ENCODE data around the gene MLLT6. TPM values are rescaled to one million over a fixed set of nuclear protein-coding genes. Genes with fewer than 3 reads are reported as not detected.

The MLLT6 gene
- total and polyA plus RNA-seq, 2 of the 13 experiments (the other 11 are each of a cell fraction or from before 2014, with no cell fraction given): 50.7 to 69.5 TPM

DNA sequence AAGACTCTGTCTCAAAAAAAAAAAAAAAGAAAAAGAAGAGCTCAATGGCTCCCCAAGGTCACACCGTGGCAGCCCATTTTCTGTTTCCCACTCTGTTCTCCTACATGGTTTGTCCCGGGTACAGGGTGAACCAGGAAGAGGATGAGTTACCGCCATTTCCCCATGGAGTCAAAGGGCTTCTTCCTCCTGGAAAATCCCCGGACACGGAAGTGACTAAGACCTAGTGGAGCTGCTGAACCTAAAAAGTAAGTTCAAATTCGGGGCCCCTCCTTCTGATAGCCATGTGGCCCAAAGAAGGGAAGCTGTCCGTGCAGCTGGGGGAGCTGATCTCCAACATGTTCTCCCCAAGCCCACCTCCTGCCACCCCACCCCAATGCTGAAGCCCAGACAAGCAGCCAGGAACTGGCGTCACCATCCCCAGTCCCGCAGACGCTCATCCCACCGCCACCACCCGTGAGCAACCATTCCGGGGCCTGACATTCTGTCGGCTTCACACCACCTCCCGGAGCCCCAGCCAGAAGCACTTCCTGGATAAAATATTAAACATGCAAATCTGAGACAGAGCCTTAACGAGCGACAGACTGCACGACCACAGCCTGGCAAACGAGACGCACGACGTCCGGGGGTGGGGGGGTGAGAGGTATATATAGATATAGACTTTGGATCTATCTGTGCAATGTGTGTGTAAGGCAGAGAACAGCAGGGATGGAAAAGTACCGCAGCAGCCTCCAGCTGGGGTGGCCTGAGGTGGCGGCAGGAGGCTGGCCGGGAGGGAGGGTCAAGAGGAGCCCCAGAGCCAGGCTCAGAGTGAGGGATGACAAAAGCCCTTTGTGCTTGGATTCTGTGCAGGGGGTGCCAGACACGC is 47.9 kb upstream of the MLLT6 start (continued):
- peak; percentile 98 for TF ChIP-seq HINFP (CRISPR knock-in tag; IDR thresholded peaks at IDR 0.05; ENCODE audit: low read depth)
- TF ChIP-seq ZNF737 (CRISPR knock-in tag; IDR thresholded peaks at IDR 0.05; ENCODE audit: borderline replicate concordance): no peak; the same call in 1 of the 2 replicates
- peak; percentile 49; the same call in 1 of the 2 replicates for TF ChIP-seq HIVEP1 (CRISPR knock-in tag; IDR thresholded peaks at IDR 0.05)
- peak; percentile 93 for TF ChIP-seq RBM39 (IDR thresholded peaks at IDR 0.05; ENCODE audit: low read depth, low read length, poor library complexity, severe bottlenecking)
- no peak; the same call in 1 of the 2 replicates for TF ChIP-seq KAT7 (CRISPR knock-in tag; IDR thresholded peaks at IDR 0.05; ENCODE audit: borderline replicate concordance)
- TF ChIP-seq, protein P1, sequence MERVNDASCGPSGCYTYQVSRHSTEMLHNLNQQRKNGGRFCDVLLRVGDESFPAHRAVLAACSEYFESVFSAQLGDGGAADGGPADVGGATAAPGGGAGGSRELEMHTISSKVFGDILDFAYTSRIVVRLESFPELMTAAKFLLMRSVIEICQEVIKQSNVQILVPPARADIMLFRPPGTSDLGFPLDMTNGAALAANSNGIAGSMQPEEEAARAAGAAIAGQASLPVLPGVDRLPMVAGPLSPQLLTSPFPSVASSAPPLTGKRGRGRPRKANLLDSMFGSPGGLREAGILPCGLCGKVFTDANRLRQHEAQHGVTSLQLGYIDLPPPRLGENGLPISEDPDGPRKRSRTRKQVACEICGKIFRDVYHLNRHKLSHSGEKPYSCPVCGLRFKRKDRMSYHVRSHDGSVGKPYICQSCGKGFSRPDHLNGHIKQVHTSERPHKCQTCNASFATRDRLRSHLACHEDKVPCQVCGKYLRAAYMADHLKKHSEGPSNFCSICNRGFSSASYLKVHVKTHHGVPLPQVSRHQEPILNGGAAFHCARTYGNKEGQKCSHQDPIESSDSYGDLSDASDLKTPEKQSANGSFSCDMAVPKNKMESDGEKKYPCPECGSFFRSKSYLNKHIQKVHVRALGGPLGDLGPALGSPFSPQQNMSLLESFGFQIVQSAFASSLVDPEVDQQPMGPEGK (CRISPR knock-in tag; IDR thresholded peaks at IDR 0.05): peak; percentile 97
- TF ChIP-seq KMT2B (CRISPR knock-in tag; IDR thresholded peaks at IDR 0.05): no peak
- TF ChIP-seq SPEN (CRISPR knock-in tag; IDR thresholded peaks at IDR 0.05; ENCODE audit: low read depth): peak; percentile 48
- 0 out of 2 replicates have a peak, but pooled peaks have one; percentile 39 for TF ChIP-seq ZSCAN20 (CRISPR knock-in tag; IDR thresholded peaks at IDR 0.05; ENCODE audit: borderline replicate concordance)
- no peak for TF ChIP-seq ZNF382 (CRISPR knock-in tag; IDR thresholded peaks at IDR 0.05; ENCODE audit: borderline replicate concordance)
- TF ChIP-seq SALL2 (CRISPR knock-in tag; IDR thresholded peaks at IDR 0.05): peak; percentile 51; the same call in 1 of the 2 replicates
- TF ChIP-seq FOXA1 (IDR thresholded peaks at IDR 0.05): no peak
- TF ChIP-seq FOXA1 (CRISPR knock-in tag; IDR thresholded peaks at IDR 0.05): no peak; the same call in 1 of the 2 replicates
- TF ChIP-seq, protein P2, sequence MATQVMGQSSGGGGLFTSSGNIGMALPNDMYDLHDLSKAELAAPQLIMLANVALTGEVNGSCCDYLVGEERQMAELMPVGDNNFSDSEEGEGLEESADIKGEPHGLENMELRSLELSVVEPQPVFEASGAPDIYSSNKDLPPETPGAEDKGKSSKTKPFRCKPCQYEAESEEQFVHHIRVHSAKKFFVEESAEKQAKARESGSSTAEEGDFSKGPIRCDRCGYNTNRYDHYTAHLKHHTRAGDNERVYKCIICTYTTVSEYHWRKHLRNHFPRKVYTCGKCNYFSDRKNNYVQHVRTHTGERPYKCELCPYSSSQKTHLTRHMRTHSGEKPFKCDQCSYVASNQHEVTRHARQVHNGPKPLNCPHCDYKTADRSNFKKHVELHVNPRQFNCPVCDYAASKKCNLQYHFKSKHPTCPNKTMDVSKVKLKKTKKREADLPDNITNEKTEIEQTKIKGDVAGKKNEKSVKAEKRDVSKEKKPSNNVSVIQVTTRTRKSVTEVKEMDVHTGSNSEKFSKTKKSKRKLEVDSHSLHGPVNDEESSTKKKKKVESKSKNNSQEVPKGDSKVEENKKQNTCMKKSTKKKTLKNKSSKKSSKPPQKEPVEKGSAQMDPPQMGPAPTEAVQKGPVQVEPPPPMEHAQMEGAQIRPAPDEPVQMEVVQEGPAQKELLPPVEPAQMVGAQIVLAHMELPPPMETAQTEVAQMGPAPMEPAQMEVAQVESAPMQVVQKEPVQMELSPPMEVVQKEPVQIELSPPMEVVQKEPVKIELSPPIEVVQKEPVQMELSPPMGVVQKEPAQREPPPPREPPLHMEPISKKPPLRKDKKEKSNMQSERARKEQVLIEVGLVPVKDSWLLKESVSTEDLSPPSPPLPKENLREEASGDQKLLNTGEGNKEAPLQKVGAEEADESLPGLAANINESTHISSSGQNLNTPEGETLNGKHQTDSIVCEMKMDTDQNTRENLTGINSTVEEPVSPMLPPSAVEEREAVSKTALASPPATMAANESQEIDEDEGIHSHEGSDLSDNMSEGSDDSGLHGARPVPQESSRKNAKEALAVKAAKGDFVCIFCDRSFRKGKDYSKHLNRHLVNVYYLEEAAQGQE (IDR thresholded peaks at IDR 0.05; ENCODE audit: borderline replicate concordance in 1 of 2, low read depth in 1 of 2, low read length in 2 of 2): peak in 1 of 2 experiments; percentile 64; a peak in 1 of 4 replicates
- no peak for TF ChIP-seq SYNCRIP (IDR thresholded peaks at IDR 0.05; ENCODE audit: insufficient read depth, low read depth, low read length)
- no peak for TF ChIP-seq FOXP1 (IDR thresholded peaks at IDR 0.05)
- peak; percentile 72 for TF ChIP-seq FOXP1 (CRISPR knock-in tag; IDR thresholded peaks at IDR 0.05)
- TF ChIP-seq HES4 (CRISPR knock-in tag; IDR thresholded peaks at IDR 0.05; ENCODE audit: borderline replicate concordance): peak; percentile 34; the same call in 1 of the 2 replicates
- no peak for TF ChIP-seq EHMT2 (IDR thresholded peaks at IDR 0.05; ENCODE audit: borderline replicate concordance, low read depth, low read length)
- TF ChIP-seq, protein P3, sequence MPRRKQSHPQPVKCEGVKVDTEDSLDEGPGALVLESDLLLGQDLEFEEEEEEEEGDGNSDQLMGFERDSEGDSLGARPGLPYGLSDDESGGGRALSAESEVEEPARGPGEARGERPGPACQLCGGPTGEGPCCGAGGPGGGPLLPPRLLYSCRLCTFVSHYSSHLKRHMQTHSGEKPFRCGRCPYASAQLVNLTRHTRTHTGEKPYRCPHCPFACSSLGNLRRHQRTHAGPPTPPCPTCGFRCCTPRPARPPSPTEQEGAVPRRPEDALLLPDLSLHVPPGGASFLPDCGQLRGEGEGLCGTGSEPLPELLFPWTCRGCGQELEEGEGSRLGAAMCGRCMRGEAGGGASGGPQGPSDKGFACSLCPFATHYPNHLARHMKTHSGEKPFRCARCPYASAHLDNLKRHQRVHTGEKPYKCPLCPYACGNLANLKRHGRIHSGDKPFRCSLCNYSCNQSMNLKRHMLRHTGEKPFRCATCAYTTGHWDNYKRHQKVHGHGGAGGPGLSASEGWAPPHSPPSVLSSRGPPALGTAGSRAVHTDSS (CRISPR knock-in tag; conservative IDR thresholded peaks at IDR 0.05): no peak

Measured in HepG2 (cell line).